ENCODE data around the gene PPP1R14C. TPM values are rescaled to one million over a fixed set of nuclear protein-coding genes. Genes with fewer than 3 reads are reported as not detected.
A peak's percentile ranks its signal among the peaks of the same experiment; 100 is the strongest.

PPP1R14C gene
- polyA plus RNA-seq, 1 donor (not counting 4 experiments of a cell fraction or from before 2014, with no cell fraction given): 50.6 TPM

DNA sequence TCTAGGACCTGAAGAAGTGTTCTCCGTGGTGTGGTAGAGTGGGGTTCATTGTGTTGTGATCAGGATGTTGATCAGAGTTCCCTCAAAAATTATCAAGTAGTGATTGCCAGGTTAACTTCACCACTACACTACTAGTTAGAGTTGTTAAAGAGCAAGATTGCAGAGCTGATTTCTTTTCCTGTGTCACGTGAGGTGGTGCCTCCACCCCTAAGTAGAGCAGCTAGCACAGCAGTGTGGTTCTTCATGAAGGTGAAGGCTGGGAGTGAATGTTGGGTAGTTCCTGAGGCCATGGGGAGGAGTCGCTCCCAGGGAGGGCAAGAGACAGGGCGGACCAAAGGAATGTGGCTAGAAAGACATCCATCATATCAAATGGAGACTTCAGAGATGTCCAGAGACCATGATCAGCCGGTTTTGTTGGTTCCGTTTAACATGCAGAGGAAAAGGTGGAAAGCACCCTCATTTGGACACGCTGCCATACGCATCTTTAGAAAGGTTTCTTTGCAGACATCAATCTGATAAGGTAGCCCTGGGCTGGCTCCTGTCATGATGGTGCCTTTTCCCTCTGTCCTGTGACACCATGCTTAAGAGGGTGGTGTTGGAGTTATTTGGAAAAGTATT is 146.7 kb downstream of the PPP1R14C start:
- FAIRE-seq: peak; percentile 53
- Histone ChIP-seq H3K9me3 (ENCODE audit: control insufficient read depth, low read depth, low read length) (no peaks in the 10 kb centered on the region), H4K20me1 (ENCODE audit: control insufficient read depth, extremely low read depth, insufficient read depth, low read length) (no peaks in the 10 kb centered on the region), H2AFZ (ENCODE audit: control insufficient read depth, low read length) (peak overlapping the region; percentile 38), H3K4me2 (ENCODE audit: control insufficient read depth, extremely low read depth, insufficient read depth, low read depth, low read length) (peak overlapping the region; percentile 69), H3K36me3 (ENCODE audit: control insufficient read depth in 2 of 2, extremely low read depth in 1 of 2, insufficient read depth in 2 of 2, low read length in 2 of 2) (no peaks in the 10 kb centered on the region), H3K9me1 (ENCODE audit: control insufficient read depth, extremely low read depth, insufficient read depth, low read length) (no peaks in the 10 kb centered on the region), H3K9ac (ENCODE audit: control insufficient read depth, extremely low read depth, insufficient read depth, low read length) (no peak overlapping the region), H3K27ac (ENCODE audit: control insufficient read depth, insufficient read depth, low read length) (peak overlapping the region; percentile 77), H3K79me2 (ENCODE audit: control insufficient read depth, insufficient read depth, low read length) (no peaks in the 10 kb centered on the region), H3K4me1 (ENCODE audit: control insufficient read depth, extremely low read depth, insufficient read depth, low read length) (peaks cover 40% of the 10 kb centered on the region), H3K27me3 (ENCODE audit: control insufficient read depth, extremely low read depth, insufficient read depth, low read length) (no peaks in the 10 kb centered on the region), H3K4me3 (ENCODE audit: control insufficient read depth in 2 of 3, extremely low read depth in 1 of 3, insufficient read depth in 2 of 3, low read depth in 1 of 3, low read length in 3 of 3) (no peak overlapping the region)
- no peak for DNase-seq (ENCODE audit: low read depth, low spot score)
- TF ChIP-seq, protein P1, sequence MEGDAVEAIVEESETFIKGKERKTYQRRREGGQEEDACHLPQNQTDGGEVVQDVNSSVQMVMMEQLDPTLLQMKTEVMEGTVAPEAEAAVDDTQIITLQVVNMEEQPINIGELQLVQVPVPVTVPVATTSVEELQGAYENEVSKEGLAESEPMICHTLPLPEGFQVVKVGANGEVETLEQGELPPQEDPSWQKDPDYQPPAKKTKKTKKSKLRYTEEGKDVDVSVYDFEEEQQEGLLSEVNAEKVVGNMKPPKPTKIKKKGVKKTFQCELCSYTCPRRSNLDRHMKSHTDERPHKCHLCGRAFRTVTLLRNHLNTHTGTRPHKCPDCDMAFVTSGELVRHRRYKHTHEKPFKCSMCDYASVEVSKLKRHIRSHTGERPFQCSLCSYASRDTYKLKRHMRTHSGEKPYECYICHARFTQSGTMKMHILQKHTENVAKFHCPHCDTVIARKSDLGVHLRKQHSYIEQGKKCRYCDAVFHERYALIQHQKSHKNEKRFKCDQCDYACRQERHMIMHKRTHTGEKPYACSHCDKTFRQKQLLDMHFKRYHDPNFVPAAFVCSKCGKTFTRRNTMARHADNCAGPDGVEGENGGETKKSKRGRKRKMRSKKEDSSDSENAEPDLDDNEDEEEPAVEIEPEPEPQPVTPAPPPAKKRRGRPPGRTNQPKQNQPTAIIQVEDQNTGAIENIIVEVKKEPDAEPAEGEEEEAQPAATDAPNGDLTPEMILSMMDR (optimal IDR thresholded peaks at IDR 0.05 in 1 of 3, IDR thresholded peaks at IDR 0.05 in 1 of 3, conservative IDR thresholded peaks at IDR 0.05 in 1 of 3; ENCODE audit: extremely low read depth in 1 of 3, insufficient read depth in 2 of 3, low read length in 3 of 3): no peak
- no peak for TF ChIP-seq EZH2 (IDR thresholded peaks at IDR 0.05; ENCODE audit: low read length)
- dilution Hi-C loops (cut with MboI; ENCODE audit: extremely low pct_ligation_motif_present, low sequenced_read_pairs): no loop called here

DNA sequence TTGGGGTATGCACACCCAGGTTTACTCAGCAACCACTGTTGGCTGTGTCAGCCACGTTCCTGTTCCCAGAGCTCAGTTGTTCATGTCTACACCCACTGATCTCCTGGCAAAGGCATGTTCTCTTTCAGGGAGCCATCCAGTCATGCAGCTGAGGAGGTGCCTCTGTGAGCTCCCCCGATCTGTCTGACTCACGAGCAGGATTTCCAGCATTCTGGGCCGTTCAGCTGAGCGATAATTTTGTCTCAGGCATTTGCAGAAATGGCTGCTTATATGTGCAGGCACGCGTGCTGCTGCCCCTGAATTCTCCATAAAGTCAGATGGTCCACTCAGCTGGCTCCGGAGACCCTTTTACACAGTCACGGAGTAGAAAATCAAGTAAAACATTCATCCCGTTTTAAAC is 147.6 kb downstream of the PPP1R14C start:
- no peaks in the 10 kb centered on the region for H3K9me1 ChIP-seq (ENCODE audit: control insufficient read depth, extremely low read depth, insufficient read depth, low read length)
- H3K9me3 ChIP-seq (ENCODE audit: control insufficient read depth, low read depth, low read length): no peaks in the 10 kb centered on the region
- H3K36me3 ChIP-seq (ENCODE audit: control insufficient read depth in 2 of 2, extremely low read depth in 1 of 2, insufficient read depth in 2 of 2, low read length in 2 of 2): no peaks in the 10 kb centered on the region
- dilution Hi-C loops (cut with MboI; ENCODE audit: extremely low pct_ligation_motif_present, low sequenced_read_pairs): no loop called here
- no peak for DNase-seq (ENCODE audit: low read depth, low spot score)
- peak overlapping the region; percentile 47 for H3K9ac ChIP-seq (ENCODE audit: control insufficient read depth, extremely low read depth, insufficient read depth, low read length)
- FAIRE-seq: peak; percentile 100
- H3K27me3 ChIP-seq (ENCODE audit: control insufficient read depth, extremely low read depth, insufficient read depth, low read length): no peaks in the 10 kb centered on the region
- H3K4me2 ChIP-seq (ENCODE audit: control insufficient read depth, extremely low read depth, insufficient read depth, low read depth, low read length): peak overlapping the region; percentile 69
- peak overlapping the region; percentile 51 for H2AFZ ChIP-seq (ENCODE audit: control insufficient read depth, low read length)
- no peak for TF ChIP-seq EZH2 (IDR thresholded peaks at IDR 0.05; ENCODE audit: low read length)
- TF ChIP-seq, protein P1 (optimal IDR thresholded peaks at IDR 0.05 in 1 of 3, IDR thresholded peaks at IDR 0.05 in 1 of 3, conservative IDR thresholded peaks at IDR 0.05 in 1 of 3; ENCODE audit: extremely low read depth in 1 of 3, insufficient read depth in 2 of 3, low read length in 3 of 3): no peak
- H4K20me1 ChIP-seq (ENCODE audit: control insufficient read depth, extremely low read depth, insufficient read depth, low read length): no peaks in the 10 kb centered on the region
- peaks cover 44% of the 10 kb centered on the region for H3K4me1 ChIP-seq (ENCODE audit: control insufficient read depth, extremely low read depth, insufficient read depth, low read length)
- peak overlapping the region in 1 of 3 experiments; percentile 26 for H3K4me3 ChIP-seq (ENCODE audit: control insufficient read depth in 2 of 3, extremely low read depth in 1 of 3, insufficient read depth in 2 of 3, low read depth in 1 of 3, low read length in 3 of 3)
- H3K79me2 ChIP-seq (ENCODE audit: control insufficient read depth, insufficient read depth, low read length): no peaks in the 10 kb centered on the region
- peak overlapping the region; percentile 77 for H3K27ac ChIP-seq (ENCODE audit: control insufficient read depth, insufficient read depth, low read length)

Data from keratinocyte (primary cell).